Measurements from ENCODE around the gene SHE.

- no peak for TF ChIP-seq CTCF (IDR thresholded peaks at IDR 0.05 in 4 of 5, conservative IDR thresholded peaks at IDR 0.05 in 1 of 5)
- no peak for TF ChIP-seq POLR2A (IDR thresholded peaks at IDR 0.05)
Measured at GRCh38 chr1:154541231-154541630, 39.0 kb upstream of the SHE start.

Measured in gastrocnemius medialis (tissue), 4 donors.